GM12892 (cell line): ENCODE data around the gene DNAJB8.

Experiments
- POLR2A ChIP-seq: IDR thresholded peaks from 2 replicates; pipeline ENCODE4 v1.6.1; 2011; ENCODE audit warnings: low read depth, low read length, control low read depth
- POLR2AphosphoS5 ChIP-seq: IDR thresholded peaks from 2 replicates; pipeline ENCODE4 v1.6.1; 2011; ENCODE audit warnings: low read depth, low read length, control low read depth
- TAF1 ChIP-seq: IDR thresholded peaks from 2 replicates; pipeline ENCODE4 v1.6.1; 2011; ENCODE audit warnings: low read depth, mild to moderate bottlenecking, control low read depth, low read length, borderline replicate concordance

GRCh38 chr3:128506754-128507153 is 40.1 kb upstream of the DNAJB8 start:
- TF ChIP-seq POLR2A (no peak), POLR2AphosphoS5 (no peak), TAF1 (no peak)
